Renal cortex interstitium (tissue), 11 donors: ENCODE results near the gene SLC6A4. TPM values are rescaled to one million over a fixed set of nuclear protein-coding genes. Genes with fewer than 3 reads are reported as not detected.
"Not testable (repeated sequence)": the region's sequence is repeated elsewhere in the genome, so short reads cannot be mapped to it uniquely, and the experiment has no call there.

Experiments
- DNase-seq, 11 donors: peaks; one replicate each; pipeline ENCODE4 v3.0.0-alpha.2; 2013; ENCODE audit warnings: low read depth in 9 of 11, low spot score in 4 of 11; ENCODE audit errors: extremely low read depth in 1 of 11
- polyA plus RNA-seq, 3 donors: library from polyadenylated mRNA; unstranded; fragments of 120-200 nt; gene quantifications; one replicate each; pipeline ENCODE4 v1.2.1, GENCODE V29; 2013; ENCODE audit not compliant: insufficient read length in 3 of 3

Gene SLC6A4
- polyA plus RNA-seq, 3 donors = 0.64 to 1.3 (median 0.83) TPM

DNA sequence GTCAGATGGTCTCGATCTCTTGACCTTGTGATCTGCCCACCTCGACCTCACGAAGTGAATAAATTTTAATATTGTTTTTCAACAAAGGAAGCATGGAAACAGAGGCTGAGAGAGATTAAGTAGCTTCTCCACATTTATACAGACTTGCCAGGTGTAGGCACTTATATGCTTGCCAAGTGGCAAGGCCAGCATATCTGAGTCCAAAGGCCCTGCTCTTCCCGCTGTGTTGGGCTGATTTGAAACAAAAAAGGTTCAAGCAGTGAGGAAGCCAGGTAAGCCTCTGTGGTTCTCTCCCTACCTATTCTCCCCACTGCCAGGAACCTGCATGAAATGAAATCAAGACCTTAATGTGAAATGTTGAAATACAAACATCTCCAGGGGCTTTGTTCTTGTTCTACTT is 7.5 kb upstream of the SLC6A4 start:
- DNase-seq = no peak

DNA sequence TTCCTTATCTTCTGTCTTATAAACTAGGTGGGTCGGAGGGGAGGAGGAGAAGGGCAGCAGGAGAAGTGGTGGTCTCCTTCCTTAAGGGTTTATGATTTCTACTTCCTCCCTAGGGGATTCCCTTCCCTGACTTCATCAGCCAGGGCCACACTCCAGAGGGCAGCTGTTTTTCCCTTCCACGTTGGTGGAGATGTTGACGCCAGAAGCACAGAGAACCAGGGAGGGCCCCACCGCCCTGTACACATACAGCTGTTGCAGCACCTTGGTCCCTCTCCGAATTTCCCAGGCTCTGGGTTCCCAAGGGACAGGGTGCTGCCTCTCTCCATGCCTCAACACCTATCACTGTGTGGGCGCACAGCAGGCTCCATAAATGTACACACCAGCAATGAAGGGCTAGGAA is 5.6 kb upstream of the SLC6A4 start:
- no peak for DNase-seq

DNA sequence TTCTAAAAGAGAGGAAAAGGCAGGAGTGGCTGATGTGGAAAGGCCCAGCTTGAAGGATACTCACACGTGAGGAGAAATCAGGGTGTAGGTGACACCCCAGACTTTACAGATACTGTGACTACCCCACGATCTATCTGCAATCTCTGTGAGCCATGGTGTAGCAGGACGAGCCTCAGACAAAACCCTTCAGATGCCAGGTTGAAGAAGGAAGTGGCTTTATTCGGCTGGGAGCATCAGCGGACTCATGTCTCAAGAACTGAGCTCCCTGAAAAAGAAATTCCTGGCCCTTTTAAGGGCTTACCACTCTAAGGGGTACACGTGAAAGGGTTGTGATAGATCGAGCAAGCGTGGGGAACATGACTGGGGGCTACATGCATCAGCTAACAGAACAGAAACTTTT is 4.7 kb upstream of the SLC6A4 start:
- DNase-seq = no peak

DNA sequence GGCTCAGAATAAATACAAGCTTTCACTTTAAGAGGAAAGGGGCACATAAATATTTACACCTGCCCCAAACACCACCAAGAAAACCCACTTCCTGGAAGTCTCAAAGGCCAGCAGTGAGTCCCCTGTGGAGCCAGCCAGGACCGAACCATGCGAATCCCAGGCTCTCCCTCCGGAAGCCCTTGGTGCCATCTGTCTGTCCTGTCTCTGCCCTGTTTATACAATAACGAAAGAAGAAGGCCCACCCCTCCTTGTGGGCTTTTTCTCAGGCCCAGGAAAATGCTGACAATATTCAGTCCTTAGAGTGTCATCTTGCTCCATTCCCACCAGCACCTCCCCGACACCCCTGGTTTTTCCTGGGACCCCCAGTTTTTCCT is 3.6 kb upstream of the SLC6A4 start:
- no peak for DNase-seq

DNA sequence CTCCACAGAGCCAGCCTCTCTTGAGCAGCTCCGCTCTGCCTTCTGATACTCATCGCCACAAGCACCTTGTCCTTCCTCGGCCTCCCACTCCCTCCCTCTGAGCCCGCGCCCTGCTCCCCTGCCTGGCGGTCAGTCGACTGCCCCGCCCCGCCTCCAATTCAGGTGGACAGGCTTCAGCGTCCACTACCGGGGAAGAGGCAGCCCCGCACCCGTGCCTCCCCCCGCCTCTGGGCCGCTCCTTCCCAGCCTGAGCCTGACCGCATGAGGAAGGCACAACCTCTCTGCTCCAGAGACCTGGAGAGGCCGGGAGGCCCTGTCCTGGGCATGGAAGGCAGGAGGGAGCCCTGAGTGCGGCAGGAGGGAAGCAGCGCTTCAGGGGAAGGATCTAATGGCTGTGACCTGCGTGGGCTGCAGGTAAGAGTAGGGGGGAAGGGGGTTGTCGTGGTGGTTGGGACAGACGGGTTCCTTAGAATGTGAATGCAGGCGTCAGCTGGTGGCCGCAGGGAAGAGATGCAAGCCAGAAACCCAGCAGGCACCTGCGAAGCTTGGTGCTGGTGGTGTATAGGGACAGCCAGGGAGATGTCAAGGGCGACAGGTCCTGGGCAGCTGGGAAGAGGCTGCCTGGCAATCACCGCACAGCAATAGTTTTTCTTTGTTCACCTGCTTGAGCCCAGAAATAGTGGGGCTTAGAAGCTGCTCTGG is 3.0 kb upstream of the SLC6A4 start:
- no peak for DNase-seq

DNA sequence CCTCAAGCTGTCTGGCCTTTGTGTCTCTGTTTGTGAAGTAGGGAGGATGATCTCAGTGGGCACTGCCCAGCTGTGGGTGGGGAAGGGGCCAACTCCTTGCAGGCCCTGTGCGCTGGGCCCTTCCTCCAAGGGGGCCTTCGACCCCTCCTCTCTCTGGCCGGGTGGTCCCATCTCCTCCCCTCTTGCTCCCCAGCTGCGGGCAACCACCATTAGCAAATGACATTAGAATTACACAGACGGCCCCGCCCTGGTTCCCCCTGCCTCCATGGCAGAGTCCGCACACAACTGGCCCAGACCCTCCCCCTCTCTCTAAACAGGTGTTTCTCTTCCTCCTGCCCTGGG is 2.5 kb upstream of the SLC6A4 start:
- no peak for DNase-seq

DNA sequence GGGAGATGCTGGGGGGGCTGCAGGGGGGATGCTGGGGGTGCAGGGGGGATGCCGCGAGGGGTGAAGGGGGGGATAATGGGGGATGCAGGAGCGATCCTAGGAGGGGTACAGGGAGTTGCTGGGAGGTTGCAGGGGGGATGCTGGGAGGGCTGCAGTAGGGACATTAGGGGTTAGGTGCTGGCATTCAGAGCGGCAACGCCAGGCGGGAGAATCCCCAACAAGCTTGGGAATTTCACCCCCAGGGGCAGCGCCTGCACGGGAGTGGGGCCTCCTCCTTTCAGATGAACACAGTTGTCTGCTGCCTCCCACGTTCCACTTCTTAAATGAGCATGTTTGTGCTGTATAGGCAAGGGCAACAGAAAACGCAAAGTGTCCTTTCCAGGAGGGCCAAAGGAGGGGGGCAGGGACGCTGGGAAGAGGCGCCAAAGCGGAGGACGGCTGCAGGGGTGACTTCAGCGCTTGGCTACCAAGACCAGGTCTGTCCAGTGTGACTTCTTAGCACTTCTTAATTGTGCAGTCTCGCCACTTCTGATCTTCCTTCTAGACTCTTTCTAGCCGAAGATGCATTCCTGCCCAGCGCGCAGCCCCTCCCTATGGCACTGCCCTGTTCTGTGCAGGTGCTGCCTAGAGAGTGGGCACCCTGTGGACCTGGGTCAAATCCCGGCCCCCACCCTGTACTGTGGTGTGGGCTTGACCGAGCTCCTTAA is 2.0 kb upstream of the SLC6A4 start:
- DNase-seq = no peak

DNA sequence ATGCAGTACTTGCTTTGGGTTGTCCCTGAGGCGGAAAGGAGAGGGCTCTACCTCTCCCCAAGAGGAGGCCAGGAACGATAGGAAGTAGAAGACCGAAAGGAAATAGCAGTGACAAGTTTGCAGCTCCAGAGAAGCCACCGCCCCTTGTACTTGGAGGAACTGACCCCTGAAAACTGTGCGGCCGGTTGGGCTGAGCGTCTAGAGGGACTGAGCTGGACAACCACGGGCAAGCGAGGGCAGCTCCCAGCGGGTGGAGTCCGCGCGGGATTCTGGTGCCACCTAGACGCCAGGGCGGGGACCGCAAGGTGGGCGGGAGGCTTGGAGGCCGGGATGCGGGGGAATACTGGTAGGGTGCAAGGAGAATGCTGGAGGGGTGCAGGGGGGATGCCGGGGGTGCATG is 1.3 kb upstream of the SLC6A4 start:
- DNase-seq = peak in 8 of 11 donors; percentile 38 to 71 (median 64)

DNA sequence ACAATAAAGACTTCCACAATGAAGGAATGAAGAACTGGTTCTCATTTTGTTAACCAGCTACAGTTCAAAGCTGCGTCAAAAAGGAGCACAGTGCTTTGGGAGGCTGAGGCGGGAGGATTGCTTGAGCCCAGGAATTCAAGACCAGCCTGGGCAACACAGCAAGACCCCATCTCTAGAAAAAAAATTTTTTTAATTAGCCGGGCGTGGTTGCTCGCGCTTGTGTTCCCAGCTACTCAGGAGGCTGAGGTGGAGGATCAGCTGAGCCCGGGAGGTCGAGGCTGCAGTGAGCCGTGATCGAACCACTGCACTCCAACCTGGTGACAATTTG is 764 bp upstream of the SLC6A4 start:
- DNase-seq = no peak

DNA sequence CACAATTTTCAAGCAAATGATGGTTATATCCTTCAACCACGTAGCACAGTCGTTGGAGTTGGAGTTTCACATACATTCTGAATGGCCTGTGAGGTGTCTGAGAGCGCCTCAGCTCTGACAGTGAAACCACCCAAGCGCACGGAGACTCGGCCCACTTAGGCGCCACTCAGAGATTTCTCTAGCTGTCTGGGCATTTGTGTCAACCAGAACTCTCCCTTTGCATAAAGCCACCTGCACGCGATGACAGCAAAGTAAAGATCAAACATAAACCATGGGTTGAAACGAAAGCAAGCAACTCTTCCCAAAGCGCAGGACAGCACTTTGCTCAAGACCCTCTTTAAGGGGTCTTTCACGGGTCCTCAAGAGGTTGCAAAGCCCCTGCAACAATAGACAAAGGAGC is 533 bp downstream of the SLC6A4 start:
- DNase-seq = no peak

DNA sequence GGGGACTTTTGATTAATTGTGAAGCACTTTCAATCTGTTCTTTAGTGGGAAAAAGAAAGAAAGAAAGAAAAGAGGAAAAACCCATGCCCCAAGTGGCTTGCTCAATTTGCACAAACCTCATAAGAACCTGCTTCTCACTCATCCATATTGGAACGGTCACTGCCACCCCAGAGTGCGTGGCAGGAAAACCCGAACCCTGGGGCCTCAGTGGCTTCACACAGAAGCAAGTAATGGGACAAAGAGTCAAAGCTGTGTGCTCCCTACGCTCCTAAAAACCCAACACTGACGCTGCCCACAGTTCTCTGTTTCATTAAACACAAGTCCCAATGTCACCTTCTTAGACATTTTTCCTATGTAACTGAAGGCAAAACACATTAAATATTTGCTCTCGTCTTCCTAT is 1.2 kb downstream of the SLC6A4 start:
- no peak for DNase-seq

DNA sequence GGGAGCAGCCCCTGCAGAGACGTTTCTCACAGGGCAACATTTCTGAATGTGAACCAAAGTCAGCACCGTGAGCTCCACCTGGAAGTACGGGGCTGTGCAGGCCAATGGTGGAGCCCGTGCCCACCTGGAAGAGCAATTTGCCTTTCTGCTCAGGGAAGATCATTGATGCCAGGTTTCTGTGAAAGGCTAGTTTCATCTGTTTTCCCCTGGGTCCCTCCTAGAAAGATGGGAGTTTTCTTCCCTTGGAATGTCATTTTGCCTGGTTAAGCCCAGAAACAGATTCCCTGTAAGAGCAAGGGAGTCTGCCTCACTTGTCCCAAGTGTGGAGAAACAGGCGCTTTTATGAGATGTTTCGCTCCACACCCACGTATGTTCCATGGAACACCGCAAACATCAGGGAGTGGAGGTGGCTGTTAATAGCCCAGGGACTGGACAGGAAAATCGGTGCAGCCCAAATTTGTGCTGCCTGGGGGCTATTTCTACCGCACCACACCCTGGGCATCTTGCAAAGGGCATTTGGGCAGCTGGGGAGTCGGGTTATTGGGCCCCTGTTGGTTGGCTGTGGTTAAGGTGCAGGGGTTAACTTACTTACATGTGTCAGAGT is 2.6 kb downstream of the SLC6A4 start:
- no peak for DNase-seq

DNA sequence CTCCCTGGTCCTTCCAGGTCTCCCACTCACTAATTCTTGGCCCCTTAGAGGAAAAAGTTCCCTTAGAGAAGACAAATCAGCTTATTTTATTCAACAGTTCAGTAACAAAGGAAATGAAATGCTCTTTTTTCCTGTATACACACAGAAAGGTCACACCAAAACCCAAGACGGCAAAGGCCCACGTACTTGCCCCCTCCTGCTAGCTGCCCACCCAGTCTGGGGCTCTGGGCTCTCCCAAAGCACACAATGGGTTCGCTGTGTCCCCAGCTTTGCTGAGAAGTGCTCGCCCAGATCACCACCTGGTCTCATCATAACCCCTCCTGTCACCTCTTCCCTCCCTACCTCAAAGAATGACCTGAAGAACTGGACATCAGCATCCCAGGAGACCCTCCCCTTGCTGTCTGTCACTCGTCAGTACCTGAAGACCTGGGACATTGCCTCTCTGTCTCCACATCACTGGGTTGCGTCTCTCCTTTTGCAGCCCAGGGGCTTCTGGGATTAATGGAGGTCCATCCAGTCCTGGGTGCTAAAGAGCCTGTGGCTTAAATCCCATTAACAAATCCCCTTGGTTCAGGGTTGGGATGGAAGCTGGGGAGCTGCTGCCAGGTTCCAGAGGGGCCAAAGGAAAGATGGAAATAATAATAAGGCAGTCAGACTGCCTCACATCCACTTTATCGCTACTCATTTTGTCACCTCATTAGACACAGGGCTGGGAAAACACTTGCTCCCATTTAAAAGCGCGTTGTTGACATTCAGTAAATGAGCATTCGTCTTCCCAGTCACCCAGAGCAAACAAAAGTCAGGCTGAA is 3.3 kb downstream of the SLC6A4 start:
- DNase-seq = no peak

DNA sequence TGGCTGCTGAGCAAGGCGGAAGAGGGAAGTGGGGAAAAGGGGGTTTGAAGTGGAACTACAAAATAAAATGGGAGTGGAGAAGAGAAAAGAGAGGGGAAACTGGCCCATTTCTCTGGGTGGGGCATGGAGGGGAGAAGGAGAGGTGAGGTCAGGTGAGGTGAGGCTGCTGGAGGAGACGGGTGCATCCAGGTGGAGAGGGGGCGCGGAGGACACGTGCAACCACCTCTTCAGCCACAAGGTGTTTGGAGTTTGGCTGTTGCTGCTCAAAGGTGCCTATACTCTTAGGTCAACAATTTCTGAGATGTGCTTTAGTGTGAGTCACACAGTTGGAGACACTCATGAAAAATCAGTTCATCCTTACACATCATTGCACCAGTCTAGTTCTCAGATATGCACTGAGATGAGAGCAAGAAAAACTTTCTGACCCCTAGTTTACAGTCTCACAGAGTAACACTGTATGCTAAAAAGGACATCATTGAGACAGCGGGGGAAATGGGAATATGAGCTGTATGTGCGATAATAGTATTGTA is 4.8 kb downstream of the SLC6A4 start:
- no peak for DNase-seq

DNA sequence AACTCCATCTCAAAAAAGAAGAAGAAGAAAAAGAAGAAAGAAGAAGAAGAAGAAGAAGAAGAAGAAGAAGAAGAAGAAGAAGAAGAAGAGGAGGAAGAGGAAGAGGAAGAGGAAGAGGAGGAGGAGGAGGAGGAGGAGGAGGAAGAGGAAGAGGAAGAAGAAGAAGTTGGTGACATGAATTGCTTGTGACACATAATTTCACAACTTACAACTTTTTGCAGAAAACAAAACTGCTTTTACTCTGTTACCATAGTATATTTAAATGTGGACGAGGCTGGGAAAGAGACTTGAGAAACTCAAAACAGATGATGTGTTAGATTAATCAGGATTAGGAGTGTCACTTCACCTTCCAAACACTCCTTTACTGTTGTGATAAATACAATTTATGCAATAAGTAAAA is 5.5 kb downstream of the SLC6A4 start:
- DNase-seq = not testable (repeated sequence)

DNA sequence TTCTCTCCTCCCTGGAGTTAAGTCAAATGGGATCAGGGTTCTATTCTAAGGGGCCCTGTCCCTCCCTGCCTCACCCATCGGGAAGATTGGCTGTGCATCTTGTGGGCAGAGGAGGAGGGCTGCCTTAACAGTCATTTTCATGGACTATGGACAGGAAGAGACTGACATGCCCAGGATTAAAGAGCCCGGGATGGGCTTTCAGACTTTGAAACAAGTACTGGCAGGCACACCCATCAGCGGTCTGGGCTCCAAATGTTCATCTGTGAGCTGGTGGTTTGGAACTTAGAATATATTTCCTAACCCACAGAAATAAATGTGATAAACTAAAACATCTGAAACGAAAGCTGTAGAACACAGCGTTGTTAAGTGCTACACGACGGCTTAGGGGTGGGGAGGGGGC is 6.5 kb downstream of the SLC6A4 start:
- no peak for DNase-seq

DNA sequence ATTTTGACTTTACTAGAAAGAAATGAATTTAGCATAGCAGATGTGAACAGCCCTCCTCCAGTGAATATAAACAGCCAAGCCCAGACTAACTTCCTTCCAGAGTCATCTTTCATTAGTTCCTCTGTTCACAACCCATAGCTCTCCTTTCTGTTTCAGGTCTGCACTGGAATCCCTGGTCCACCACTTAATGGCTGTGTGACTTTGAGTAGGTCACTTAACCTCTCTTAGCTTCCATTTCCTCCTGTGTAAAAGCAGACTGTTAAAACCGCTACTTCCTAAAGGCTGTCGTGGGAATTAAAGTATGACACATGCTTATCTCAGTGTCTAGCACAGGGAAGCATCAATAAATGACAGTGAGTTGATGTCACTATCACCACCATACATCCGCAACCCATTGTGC is 7.5 kb downstream of the SLC6A4 start:
- DNase-seq = no peak

DNA sequence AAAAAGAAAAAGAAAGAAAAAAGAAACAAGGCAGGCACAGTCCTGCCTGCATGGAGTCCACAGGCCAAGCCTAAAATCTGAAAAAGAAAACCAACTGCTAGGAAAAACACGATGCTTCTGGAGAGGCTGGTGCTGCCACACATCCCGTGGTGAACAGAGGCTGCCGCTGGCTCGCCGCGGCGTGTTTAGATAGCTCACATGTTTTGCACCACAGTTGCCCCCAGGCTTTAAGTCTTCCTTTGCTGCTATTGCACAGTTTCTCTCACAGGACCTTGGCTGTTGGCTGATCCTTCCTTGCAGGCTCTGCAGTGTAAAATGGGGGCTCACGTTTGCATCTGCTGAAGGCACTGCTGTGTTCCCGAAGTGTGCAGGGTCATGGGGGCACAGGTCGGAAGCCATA is 8.6 kb downstream of the SLC6A4 start:
- DNase-seq = no peak

DNA sequence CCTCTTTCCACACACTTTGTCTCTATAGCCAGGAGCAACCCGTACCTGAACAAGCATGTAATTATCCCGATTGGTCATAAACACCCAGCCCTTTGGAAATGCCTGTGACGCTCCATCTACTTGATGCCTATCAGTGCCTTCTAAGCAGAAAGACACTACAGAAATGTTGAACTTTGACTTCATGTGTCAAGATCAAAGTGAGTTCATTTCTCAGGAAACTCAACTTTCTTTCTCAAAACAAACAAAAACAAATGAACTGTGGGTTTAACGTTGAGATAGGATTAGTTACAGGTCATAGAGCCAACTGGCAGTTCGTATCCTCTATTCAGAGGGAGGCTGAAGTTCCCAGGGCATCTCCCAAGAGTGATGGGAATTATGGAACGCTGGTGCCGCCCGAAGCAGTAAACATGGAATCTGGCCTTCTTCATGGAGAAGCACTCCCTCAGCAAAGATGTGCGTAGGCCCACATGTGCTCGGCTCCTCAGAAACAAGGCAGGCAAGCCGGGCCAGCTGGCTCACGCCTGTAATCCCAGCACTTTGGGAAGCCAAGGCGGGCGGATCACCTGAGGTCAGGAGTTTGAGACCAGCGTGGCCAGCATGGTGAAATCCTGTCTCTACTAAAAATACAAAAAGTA is 9.5 kb downstream of the SLC6A4 start:
- no peak for DNase-seq
